HG03432 (cell line): ENCODE data around the gene FANK1.
"Not testable (repeated sequence)": the region's sequence is repeated elsewhere in the genome, so short reads cannot be mapped to it uniquely, and the experiment has no call there.

Experiments used
- ATAC-seq: cut with Tn5 transposase; IDR thresholded peaks from one replicate; pipeline ENCODE4 v1.9.1; 2021; ENCODE audit warnings: mild to moderate bottlenecking, moderate library complexity; ENCODE audit not compliant: unreplicated experiment

FANK1 gene

DNA sequence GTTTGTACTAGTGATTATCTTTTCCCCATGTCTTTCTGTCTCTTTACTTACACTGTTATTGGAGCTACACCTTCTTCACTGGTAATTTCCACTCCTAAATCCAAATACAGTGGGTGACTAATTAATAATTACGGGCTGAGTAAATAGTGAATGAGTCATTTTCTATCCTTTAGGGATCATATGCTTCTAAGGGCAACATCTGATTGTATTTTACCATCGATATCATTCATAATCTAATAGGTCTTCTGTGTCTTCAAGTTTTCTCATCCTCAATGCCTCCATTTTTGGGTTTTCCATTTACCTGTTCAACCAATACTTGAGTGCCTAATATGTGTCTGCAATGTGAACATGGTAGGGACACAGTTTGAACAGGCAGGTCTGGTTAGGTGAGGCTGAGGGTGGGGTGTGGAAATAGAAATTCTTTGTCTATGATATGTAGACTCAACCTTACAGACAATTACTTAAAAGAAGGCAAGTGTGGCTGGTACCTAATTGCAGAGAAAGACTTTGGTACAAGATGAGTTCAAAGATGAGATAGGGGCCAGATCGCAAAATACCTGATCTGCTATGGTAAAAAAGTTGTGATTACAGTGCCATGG is 9.4 kb upstream of the FANK1 start:
- ATAC-seq, result no peak

DNA sequence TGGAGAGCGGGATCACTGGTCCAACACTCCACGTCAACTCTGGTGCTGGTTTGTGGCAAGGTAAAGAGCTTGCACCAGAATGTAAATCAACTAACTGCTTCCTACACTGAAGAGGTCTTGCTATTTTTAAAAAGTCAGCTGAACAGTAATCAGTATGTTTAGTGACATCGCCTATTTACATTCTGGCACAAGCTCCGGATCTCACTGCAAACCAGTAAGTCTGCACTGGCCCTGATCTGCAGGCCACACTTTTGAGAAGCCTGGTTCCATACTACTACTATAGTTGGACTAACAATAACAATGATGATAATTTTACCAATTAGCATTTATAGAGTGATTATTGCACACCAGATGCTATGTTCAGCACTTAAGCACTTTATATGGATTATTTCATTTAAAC is 6.9 kb upstream of the FANK1 start:
- not testable (repeated sequence) for ATAC-seq

DNA sequence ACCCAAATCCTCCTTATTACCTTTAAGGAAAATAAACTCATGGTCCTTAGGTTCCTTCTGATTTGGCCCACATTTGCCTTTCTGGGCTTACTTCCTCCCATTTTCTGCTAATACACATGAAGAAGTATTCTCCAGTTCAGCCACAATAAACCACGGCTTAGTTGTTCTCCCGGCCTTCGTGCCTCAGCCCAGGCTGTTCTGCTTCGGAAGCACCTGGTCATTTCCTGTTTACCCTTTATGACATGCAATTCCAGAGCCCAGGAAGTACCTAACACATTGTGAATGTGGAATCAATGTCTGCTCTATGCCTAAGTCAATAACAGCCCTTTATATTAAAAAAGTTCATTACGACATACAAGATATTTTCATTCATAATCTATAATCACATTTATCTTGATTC is 4.0 kb upstream of the FANK1 start:
- ATAC-seq, result not testable (repeated sequence)

DNA sequence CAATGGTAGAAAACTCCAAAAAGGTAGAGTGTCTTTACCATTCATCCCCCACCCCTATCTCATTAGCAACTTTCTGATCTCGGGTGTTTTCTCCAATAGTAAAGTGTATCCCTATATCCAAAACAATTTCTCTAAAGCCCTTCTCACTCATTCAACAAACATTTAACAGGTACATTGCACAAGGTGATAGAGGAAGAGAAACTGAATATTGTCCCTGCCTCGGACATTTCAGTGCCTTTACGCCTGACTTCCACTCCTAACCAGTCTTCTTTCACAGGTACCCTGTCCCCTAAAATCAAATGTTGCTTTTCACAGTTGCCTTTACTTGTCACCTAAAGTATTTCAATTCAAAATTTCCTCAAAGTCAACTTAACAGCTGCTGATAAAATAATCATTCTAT is 2.2 kb upstream of the FANK1 start:
- ATAC-seq, result not testable (repeated sequence)

DNA sequence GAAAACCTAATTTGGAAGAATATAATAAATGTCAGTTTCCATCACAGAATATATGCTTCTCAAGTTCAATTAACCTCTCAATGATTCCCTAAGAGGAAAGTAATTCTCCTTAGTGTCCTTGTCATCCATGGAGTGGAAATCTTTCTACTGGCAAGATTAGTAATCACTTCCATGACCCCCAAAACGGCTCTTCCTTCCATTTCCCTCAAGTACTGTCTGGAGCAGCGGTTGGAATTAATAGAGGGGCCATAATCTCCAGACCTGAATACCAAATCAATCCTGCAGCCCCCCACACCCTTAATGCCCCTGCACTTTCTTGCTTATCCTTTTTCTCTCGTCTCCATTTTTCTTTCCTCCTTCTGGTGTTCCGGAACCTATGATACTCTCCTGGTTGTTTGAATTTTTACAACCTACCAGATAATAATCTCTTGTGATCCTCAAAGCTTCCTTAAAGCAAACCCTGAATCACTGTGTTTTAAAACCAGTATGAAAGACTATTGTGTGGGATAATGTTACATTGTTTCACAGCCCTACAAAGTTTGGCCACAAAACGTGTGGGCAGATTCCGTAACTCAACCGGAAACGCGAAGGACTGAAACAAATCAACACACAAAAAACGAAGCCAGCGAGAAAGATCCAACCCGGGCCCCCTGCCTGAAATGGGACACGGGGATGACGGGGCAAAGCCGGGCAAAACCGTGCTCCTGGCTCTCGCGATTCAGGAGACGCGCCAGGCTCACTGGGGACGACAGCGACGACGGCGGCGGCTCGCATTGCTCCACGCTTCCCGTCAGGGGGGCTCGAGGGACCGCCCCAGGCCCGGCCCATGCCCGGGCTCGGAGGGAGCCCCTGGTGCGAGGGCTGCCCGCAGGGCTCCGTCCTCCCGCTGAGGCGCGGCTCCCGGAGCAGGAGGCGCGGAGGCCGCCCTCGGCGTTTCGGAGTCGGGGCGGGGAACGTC is 955 bp upstream of the FANK1 start:
- ATAC-seq, result peak; percentile 64

DNA sequence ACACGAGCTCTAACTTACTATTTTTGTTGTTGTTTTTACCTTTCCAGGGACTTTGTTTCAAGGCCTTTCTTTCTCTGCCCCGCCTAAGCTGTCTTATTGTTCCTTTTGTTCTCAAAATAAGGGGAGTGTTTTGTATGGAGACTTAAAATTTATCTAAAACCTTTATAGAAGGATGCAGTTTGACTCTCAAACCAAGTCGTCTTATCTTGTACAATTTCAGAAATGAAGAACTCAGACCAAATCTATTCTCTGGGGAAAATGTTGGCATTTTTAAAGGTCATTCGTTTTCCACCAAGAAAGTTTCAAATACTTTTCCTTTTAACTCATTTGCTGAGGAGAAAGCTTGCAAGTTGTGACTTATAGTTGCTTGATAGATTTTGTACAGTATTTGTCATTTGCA is 953 bp downstream of the FANK1 start:
- ATAC-seq, result not testable (repeated sequence)

DNA sequence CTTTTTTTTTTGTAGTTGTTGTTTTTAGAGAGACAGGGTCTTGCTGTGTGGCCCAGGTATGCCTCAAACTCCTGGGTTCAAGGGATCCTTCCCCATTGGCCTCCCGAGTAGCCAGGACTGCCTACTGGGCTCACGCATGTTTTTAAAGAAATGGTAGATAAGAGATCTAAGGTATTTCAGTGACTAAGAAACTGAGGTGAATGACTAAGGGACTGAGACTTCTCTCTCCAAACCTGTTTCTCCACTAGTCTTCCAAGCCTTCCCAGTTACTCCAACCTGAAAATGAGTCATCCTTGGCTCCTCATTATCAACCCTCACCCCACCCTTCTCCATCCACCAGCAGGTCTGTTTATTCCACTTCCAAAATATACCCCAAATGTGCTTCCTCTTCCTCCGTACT is 4.6 kb downstream of the FANK1 start:
- ATAC-seq, result not testable (repeated sequence)

DNA sequence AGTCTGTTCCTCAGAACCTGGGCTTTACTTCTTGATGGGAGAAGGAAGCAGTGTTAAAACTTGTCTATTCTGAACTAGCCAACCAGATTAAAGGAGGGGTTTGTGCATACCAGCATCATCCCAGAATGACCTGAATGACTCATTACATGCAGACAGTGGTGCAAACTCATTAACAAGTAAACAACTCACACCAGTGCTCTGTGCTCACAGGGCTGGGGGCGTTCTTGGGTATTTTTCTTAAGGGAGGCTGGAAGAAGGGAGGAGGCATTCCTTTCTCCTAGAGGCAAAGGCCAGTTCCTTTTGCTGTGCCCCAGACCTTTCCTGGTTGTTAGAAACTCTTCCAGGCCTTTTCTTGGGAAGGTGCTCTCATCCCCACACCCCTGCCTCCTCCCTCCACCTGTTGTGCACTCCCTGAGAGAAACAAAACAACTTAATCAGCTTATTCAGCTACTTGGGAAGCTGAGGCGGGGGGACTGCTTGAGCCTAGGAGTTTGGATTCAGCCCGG is 6.8 kb downstream of the FANK1 start:
- not testable (repeated sequence) for ATAC-seq

DNA sequence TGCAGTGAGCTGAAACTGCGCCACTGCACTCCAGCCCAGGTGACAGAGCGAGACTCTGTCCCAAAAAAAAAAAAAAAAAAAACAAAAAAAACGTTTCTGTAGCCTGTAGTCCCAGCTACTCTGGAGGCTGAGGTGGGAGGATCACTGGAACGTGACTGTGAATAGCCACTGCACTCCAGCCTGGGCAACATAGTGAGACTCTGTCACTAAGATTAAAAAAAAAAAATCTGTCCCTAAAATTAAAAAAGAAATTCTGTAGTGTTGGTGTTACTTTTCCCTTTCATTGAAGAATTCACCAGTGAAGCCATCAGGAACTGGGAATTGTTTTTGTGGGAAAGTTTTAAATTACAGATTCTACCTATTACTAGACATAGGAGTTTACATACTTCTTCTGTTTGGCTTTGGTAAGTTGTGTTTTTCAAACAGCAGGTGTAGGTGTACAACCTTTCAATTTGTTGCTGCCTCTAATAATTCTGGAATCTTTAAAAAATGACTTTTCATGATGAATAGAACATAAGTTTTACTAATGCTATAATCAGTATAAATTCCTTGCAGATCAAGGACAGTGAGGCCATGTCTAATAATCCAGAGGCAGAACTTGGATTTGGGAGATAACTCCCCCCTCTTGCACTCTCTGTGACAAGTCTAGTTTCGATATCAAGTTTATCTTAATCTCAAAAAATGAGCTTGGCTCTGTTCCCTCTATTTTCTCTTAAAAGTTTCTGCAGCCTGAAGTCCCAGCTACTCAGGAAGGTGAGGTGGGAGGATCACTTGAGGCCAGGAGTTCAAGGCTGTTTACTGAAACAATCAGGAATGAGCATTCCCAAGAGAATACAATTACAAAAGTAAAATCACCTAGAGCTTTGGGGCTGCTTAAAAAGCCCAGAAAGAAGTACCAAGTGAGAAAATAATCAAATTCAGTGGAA is 9.0 kb downstream of the FANK1 start:
- ATAC-seq, result not testable (repeated sequence)

DNA sequence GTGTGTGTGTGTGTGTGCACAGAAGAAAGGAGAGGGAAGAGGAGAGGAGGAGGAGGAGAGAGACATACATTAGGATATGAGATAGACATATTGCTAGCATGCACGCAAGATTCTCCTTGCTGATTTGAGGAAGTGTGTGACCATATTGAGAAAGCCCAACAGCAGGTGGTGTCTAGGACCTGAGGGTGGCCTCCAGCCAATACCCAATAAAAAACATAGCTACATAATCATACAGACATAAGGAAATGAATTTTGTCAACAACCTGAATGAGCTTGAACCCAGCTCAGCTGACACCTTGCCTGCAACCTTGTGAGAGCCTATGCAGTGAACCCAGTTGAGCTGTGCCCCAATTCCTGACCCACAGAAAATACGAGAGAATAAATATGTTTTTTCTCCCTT is 11.2 kb downstream of the FANK1 start:
- ATAC-seq, result not testable (repeated sequence)

DNA sequence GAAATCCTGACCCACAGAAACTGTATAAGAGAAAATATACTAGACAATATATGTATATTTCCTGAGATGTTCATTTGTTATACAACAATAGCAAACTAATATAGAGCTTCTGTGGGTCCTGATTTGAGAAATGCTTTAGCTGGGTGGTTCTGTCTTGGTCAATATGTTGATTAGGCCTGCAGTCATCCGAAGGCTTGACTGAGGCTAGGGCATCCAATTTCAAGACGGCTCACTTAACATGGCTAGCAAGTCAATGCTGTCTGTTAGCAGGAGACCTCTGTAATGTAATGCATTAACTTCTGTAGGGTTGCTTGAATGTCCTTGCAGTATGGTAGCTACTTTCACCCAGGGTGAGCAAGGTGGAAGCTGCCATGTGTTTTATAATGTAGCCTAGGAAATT is 12.4 kb downstream of the FANK1 start:
- ATAC-seq, result not testable (repeated sequence)

DNA sequence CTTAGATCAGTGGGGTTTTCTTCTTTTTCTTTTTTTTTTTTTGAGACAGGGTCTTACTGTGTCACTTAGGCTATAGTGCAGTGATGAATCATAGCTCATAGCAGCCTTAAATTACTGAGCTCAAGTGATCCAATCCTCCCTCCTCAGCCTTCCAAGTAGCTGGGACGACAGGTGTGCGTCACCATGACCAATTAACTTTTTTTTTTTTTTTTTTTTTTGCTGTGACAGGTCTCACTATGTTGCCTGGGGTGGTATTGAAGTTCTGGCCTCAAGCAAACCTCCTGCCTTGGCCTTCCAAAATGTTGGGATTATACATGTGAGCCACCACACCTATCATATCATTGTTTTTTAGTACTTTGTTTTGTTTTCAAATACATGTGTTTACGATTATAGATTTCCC is 13.1 kb downstream of the FANK1 start:
- not testable (repeated sequence) for ATAC-seq

DNA sequence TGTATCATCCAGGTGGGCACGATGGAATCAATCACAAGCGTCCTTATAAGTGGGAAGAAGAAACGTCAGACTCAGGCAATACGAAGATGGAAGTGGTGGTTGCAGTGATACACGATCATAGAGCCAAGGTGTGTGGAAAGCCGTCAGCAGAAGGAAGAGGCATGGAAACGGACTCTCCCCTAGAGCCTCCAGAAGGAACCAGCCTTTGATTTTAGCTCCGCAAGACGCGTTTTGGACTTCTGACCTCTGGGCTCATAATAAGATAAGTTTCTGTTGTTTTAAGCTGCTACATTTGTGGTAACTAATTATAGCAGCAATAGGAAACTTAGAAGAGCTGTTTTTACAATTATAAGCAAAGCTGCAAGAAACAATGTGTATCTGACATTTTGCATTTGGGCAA is 14.8 kb downstream of the FANK1 start:
- no peak for ATAC-seq

DNA sequence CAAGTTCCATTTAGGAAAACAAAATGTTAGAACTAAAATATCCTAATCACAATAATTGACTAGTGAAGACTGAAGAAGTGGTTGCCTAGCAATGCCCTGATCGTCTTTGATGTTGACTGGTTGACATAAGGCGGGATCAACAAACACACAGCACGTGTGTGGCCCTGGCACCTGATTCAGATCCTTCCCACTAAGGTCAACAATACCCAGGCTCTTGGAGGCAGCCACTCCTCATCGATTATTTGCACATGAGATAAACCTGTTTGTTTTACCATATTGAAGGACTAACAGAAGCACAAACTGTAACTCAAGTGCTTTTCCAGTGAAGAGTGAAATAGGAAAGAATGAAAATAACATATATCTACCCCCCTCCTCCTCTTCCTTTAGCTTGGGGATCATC is 15.6 kb downstream of the FANK1 start:
- ATAC-seq, result no peak

DNA sequence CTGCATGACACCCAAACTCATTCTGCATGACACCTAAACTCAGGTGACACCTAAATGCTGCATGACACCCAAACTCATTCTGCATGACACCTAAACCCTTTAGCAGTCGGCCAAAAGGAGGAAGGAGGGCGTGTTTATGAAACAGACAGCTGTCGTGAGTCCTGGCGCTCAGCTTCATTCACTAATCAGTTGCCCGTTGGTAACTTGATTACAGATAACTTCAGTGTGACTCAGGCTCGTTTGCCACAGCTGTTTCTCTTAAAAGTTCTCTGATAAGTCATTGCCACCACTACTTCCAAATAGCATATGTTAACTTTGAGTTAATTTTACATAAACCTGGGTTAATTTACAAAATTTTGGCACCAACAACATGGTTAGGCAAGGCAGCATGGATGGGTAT is 16.9 kb downstream of the FANK1 start:
- ATAC-seq, result not testable (repeated sequence)

DNA sequence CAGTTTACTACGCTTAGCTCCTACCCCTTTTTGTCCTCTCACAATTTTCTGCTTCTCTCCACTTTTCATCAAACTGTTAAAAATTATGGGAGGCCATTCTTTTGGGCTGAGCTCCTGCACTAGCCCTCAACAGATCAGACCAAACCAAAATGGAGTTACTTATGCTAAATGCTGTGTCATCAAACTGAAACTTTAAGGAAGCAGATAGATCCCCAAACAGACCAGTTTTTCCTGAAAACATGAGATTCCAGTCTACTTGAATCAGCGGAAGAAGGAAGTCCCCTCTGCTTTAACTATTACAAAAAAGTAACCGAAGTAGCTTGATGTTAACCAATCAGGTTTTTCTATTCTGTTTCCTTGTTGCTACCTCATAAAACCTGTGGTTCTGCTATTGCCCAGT is 20.6 kb downstream of the FANK1 start:
- no peak for ATAC-seq

DNA sequence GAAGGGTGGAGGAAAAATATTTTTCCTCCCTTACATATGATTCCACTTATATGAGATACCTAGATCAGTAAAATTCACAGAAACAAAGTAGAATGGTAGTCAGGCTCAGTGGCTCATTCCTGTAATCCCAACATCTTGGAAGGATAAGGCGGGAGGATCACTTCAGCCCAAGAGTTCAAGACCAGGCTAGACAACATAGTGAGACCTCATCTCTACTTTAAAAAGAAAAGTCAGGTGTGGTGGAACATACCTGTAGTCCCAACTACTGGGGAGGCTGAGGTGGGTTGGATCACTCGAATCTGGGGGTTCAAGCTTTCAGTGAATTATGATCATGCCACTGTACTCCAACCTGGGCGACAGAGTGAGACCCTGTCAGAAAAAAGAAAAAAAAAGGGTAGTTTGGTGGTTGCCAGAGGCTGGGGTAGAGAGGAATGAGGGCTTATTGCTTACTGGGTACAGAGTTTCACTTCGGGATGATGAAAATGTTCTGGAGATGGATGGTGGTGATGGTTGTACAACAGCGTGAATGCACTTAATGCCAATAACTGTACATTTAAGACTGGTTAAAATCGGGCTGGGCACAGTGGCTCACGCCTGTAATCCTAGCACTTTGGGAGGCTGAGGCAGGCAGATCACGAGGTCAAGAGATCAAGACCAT is 21.5 kb downstream of the FANK1 start:
- ATAC-seq, result not testable (repeated sequence)

DNA sequence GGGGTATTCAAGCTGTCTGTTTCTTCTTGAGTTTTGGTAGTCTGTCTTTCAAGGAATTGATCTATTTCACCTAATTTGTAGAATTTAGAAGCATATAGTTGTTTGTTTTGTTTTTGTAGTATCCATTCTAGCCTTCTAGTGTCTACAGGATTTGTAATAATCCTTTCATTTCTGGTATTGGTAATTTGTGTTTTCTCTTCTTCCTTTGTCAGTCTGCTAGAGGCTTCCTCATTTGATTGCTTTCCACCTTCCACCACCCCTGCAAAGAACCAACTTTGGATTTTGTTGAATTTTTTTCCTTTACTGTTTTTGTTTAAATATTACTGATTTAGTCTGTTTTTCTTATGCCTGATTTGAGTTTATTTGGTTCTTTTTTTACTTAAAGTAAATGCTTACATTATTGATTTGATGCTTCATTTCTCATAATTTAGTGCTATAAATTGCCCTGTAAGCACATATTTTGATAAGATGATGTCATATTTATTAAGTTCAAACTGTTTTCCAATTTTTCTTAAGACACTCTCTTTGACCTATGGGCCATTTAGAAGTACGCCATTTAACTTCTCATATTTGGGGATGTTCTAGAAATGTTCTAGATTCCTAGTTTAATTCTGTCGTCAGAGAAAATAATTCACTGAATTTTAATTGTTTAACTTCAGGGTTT is 25.4 kb downstream of the FANK1 start:
- not testable (repeated sequence) for ATAC-seq

DNA sequence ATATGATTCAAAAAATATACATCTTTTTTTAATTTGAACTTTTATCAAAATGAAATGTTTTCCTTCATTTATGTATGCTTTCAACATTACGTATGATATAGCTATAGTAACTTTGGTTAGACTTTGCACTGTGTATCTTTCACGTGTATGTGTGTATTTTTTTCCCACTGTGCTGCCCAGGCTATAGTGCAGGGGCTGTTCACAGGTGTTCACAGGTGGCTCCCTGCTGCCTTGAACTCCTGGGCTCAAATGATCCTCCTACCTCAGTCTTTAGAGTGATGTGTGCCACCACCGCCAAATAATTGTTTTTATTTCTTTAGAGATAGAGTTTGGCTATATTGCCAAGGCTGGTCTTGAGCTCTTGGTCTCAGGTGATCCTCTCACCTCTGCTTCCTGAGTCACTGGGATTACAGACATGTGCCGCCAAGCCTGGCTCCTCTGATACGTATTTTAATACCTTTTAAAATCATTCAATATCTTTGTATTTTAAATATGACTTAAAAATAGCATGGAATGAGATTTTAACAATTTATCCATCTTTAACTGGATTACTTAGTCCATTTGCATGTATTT is 29.0 kb downstream of the FANK1 start:
- no peak for ATAC-seq

DNA sequence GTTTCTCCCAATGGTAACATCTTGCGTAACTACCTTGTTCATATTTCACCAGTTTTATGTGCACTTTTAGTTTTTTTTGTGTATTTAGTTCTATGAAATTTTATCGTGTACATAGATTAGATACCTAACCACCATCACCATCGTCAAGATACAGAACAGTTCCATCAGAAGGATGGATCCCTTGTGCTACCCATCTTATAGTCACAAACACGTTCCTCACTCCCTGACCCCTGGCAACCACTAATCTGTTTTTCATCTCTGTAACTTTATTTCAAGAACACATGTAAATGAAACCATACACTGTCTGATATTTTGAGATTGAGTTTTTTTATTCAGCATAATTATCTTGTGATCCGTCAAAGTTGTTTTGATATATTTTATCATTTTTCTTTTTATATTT is 29.9 kb downstream of the FANK1 start:
- ATAC-seq, result no peak
